Measurements from ENCODE around the gene RAPGEF2. TPM values are rescaled to one million over a fixed set of nuclear protein-coding genes. Genes with fewer than 3 reads are reported as not detected.

Gene RAPGEF2
- total RNA-seq, 1 donor from 2014 or later, result 63.8 TPM

DNA sequence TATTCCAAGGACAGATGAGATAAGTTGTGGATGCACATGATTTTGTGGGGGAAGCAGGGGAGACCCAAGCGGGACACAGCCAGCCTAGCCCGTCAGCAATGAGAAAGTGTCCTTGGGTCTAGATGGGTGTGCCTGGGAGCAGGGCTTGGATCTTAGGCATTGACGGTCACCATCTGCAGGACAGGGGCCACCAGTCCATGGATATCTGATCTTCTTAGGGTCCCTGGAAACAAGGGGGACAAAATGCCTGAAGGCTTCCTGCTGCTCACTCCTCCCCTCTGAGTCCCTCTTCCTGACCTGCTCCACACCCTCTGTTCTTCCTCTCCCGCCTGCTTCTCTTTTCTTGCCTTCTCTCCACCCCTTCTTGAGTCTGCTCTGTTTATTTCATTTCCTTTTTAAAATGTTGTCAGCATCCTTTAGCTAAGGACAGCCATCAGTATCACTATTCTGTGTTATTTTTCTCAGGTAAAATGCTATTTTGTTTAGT is 298.4 kb downstream of the RAPGEF2 start:
- DNase-seq (ENCODE audit: low read depth in 2 of 2), result peak in 1 of 2 donors; percentile 25

DNA sequence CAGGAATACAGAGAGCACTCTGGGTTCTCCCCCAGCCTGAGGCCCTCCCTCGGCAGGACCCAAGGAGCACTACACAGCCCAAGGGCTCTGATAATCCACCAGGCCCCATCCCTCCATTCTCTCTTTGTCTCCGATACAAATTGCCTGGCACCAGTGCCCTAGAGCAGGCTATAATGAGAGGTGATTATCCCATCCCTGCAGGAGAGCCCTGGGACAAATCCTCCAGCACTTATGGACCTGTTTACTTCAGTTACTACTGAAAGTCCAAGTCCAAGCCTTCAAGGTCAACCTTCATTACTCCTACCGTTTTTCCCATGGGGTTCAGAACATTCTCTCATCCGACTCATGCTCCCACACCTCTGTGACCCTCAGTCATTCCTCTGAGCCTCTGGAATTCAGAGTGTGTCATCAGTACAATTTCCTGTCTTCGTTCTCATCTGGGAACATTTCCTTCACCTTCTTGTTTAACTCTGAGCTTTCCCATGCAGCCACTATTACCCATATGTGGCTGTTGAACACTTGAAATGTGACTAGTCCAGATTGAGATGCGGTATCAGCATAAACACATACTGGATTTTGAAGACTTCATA is 299.0 kb downstream of the RAPGEF2 start:
- DNase-seq (ENCODE audit: low read depth in 2 of 2), result peak in 1 of 2 donors; percentile 96

Data from dermis microvascular lymphatic vessel endothelial cell (primary cell).